ENCODE results near the gene PAEP. TPM values are rescaled to one million over a fixed set of nuclear protein-coding genes. Genes with fewer than 3 reads are reported as not detected.

PAEP gene
- total RNA-seq, 8 experiments from 2014 or later, result 0.42 to 9.9 (median 2.1) TPM; not detected in 4

DNA sequence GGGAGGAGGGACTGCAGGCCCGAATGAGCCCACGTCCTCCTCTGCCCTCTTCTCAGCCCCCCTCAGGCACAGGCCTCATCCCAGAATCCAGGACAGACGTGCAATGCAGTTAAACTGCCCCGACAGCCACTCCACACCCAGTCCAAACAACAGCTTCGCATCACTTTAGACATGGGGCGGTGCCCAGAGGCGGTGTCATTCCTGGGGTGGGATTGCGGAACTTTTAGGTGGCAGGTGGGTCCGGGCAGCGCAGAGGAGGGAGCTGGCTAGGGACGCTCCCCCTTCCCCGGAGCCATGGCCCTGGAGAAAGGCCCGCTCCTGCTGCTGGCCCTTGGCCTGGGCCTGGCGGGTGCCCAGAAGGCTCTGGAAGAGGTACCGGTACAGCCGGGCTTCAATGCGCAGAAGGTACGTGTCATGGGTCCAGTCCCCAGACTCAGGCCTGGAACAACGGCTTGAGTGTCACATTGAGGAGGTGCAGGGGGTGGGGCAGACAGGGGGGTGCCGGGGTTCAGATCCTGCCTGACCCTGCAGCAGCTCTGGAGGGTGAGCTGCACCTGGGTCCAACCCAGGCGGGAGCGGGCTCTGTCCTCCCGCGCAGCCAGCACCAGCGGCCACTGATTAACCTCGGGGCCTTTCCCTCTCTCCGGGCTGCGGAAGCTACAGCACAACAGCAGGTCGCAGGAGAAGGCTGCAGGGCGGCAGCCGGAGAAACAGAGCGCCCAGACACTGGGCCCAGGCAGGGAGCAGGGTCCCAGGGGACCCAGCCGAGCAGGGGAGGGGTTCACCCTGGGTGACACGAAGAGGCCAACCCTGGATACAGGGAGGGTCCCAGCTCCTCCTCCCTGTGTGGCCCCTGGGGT lies 52.6 kb downstream of the PAEP start:
- no peaks in the 10 kb centered on the region for H3K4me1 ChIP-seq (replicated peaks in 1 of 2)
- no peak overlapping the region for H3K27ac ChIP-seq
- no peak overlapping the region for H3K4me3 ChIP-seq
- in situ Hi-C loops (cut with MboI; ENCODE audit: low pct_unique_long_range_greater_than_20kb in 2 of 9, low sequenced_read_pairs in 9 of 9, unreplicated experiment in 9 of 9), result loop anchor here in 1 of 9 experiments (25.0 kb wide), 1 partner anchor 323 kb away; no protein-coding TSS in a partner anchor
- ATAC-seq (replicated peaks in 6 of 8), result peak in 1 of 8 experiments; percentile 11
- 40 to 79% methylated on average over 1 to 5 of the region's 34 CpGs; no CpG with 5 or more reads in 8 of the 10 experiments for WGBS, 10 experiments

DNA sequence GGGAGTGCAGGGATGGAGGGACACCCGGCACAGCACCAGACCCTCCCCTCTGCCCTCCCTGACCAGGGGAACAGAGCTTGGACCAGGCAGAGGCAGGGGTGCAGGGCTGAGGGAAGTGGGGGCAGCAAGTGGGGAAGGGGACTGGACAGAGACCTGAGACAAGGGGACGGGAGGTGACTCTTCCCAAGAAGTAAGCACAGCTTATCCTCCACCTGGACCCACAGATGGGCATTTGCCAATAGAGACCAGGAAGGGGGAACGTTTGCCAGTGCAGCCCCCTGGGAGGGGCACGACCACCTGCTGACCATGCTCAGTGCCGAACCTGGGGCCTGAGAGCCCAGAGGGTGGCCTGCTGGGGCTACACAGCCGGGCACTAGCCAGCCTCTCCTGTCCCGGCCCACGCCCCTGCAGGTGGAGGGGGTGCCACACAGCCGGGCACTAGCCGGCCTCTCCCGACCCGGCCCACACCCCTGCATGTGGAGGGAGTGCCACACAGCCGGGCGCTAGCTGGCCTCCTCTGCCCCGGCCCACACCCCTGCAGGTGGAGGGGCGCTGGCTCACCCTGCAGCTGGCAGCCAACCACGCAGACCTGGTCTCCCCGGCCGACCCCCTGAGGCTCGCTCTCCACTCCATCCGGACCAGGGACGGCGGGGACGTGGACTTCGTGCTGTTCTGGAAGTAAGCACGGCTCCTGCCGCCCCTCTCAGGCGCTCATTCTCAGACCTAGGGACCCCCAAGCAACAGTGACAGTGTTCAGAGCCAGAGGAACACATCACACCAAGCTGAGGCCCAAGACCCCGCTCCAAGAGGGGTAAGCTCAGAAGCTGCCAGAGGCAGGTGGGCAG lies 53.5 kb downstream of the PAEP start:
- WGBS, 10 experiments, result 45 to 70% (median 60%) methylated on average over 2 to 4 of the region's 29 CpGs; no CpG with 5 or more reads in 7 of the 10 experiments
- in situ Hi-C loops (cut with MboI; ENCODE audit: low pct_unique_long_range_greater_than_20kb in 2 of 9, low sequenced_read_pairs in 9 of 9, unreplicated experiment in 9 of 9), result loop anchor here in 1 of 9 experiments (25.0 kb wide), 1 partner anchor 322 kb away; no protein-coding TSS in a partner anchor
- peak in 1 of 8 experiments; percentile 4 for ATAC-seq (replicated peaks in 6 of 8)
- Histone ChIP-seq H3K27ac (no peak overlapping the region), H3K4me3 (no peak overlapping the region), H3K4me1 (replicated peaks in 1 of 2) (no peaks in the 10 kb centered on the region)

DNA sequence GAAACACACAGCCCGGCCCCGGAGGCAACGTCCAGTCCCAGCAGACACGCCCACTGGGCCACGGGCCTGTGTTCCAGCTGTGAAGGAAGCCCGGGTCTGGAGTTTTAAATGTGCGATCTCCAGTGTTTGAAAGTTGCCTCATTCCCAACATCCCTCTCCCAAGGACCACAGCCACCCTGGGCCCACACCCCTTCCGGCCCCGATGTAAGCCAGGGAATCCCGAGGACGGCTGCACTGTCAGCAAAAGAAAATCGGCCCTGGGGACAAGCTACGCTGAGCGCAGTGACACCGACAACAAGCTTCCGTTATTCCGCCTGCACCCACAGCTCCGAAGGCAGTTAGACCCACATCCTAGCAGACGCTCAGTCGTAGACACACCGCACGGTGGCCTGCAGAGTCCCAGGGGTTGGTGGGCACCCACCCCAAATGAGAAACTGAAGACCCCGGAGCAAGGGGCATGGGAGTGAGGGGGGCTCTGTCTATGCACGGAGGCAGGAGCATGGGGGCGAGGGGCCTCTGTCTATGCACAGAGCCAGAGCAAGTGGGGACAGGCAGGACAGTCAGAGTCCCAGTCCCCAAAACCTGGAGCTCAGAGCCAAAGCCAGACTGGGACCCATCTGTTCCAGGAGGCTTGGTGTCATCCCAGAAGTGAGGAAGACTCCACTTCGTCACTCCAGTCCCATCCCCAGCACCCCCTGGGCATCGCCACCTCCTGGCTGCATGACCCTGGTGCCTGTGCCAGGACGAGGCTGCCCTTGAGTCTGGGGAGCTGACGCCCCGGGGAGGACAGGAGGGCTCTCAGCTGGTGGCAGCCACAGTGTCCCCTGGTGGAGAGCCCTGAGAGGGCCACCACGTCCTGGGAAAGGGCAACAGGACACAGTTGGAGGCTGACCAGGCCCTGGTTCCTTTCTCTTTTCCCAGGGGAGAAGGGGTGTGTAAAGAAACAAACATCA lies 54.4 kb downstream of the PAEP start:
- H3K27ac ChIP-seq, result no peak overlapping the region
- H3K4me1 ChIP-seq (replicated peaks in 1 of 2), result no peaks in the 10 kb centered on the region
- peak in 3 of 8 experiments; percentile 24 to 47 (median 41) for ATAC-seq (replicated peaks in 6 of 8)
- 0 to 100% (median 48%) methylated on average over 1 to 18 of the region's 31 CpGs; no CpG with 5 or more reads in 1 of the 10 experiments for WGBS, 10 experiments
- no peak overlapping the region for H3K4me3 ChIP-seq
- in situ Hi-C loops (cut with MboI; ENCODE audit: low pct_unique_long_range_greater_than_20kb in 2 of 9, low sequenced_read_pairs in 9 of 9, unreplicated experiment in 9 of 9), result loop anchor here in 1 of 9 experiments (25.0 kb wide), 1 partner anchor 321 kb away; no protein-coding TSS in a partner anchor

Other genes starting within 250 kb of the PAEP start
- gene PPP1R26, start 82.0 kb upstream of the PAEP start, total RNA-seq, result 10 to 100 TPM in 6 of 8 experiments, 1 to 10 TPM in 2; 6.8 to 19.8 (median 17.1) TPM
- gene MRPS2, start 61.1 kb upstream of the PAEP start, total RNA-seq, result 10 to 100 TPM; 25.0 to 96.4 (median 37.9) TPM
- 10 to 100 TPM in 1 of 8 experiments, not detected in 7; 10.3 TPM for gene LCN1, start 40.3 kb upstream of the PAEP start, total RNA-seq
- gene OBP2A, start 15.6 kb upstream of the PAEP start, total RNA-seq, result 10 to 100 TPM in 1 of 8 experiments, 1 to 10 TPM in 1, under 1 TPM in 2, not detected in 4; 0.29 to 18.3 (median 0.75) TPM
- gene GLT6D1, start 77.8 kb downstream of the PAEP start, total RNA-seq, result not detected
- gene LCN9, start 101.6 kb downstream of the PAEP start, total RNA-seq, result 1 to 10 TPM in 1 of 8 experiments, under 1 TPM in 2, not detected in 5; 0.78 to 1.7 (median 0.81) TPM
- gene SOHLH1, start 137.7 kb downstream of the PAEP start, total RNA-seq, result under 1 TPM in 2 of 8 experiments, not detected in 6; 0.14 to 0.15 TPM
- 1 to 10 TPM in 1 of 8 experiments, under 1 TPM in 7; 0.11 to 1.1 (median 0.38) TPM for gene KCNT1, start 140.4 kb downstream of the PAEP start, total RNA-seq